ENCODE data around the gene TRIM17. TPM values are rescaled to one million over a fixed set of nuclear protein-coding genes. Genes with fewer than 3 reads are reported as not detected.

TRIM17 gene
- total and polyA plus RNA-seq, 2 of the 13 experiments (the other 11 are each of a cell fraction or from before 2014, with no cell fraction given) = 0.32 to 0.64 TPM

DNA sequence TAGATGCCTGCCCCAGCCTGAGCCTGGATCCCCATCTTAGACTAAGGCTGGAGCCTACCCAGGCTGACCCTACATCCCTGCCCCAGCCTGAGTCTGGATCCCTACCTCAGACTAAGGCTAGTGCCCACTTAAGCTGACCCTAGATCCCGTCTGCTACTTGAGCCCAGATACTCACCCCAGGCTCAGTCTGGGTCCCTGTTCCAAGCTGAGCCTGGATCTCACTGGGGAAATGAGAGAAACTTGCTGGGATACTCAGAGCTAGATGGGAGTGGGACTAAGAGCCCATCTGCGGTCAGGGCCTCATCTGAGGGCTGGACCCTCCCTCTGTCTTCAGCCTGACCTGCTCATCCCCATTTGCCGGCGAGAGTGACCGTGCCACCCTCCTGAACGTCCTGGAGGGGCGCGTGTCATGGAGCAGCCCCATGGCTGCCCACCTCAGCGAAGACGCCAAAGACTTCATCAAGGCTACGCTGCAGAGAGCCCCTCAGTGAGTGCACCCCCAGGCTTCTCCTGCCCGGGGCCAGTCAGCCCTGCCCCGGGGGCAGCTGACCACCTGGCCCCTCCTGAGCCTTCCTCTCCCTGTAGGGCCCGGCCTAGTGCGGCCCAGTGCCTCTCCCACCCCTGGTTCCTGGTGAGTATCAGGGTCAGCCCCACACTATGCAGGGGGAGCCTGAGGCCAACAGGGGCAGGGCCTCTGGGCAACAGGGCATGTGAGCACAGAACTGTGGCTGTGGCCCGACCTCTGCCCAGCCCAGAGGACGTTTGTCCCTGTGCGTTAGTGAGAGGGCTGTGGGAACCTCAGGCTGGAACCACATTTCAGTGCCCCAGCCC, 46.8 kb downstream of the TRIM17 start (continued):
- TF ChIP-seq, protein P1, sequence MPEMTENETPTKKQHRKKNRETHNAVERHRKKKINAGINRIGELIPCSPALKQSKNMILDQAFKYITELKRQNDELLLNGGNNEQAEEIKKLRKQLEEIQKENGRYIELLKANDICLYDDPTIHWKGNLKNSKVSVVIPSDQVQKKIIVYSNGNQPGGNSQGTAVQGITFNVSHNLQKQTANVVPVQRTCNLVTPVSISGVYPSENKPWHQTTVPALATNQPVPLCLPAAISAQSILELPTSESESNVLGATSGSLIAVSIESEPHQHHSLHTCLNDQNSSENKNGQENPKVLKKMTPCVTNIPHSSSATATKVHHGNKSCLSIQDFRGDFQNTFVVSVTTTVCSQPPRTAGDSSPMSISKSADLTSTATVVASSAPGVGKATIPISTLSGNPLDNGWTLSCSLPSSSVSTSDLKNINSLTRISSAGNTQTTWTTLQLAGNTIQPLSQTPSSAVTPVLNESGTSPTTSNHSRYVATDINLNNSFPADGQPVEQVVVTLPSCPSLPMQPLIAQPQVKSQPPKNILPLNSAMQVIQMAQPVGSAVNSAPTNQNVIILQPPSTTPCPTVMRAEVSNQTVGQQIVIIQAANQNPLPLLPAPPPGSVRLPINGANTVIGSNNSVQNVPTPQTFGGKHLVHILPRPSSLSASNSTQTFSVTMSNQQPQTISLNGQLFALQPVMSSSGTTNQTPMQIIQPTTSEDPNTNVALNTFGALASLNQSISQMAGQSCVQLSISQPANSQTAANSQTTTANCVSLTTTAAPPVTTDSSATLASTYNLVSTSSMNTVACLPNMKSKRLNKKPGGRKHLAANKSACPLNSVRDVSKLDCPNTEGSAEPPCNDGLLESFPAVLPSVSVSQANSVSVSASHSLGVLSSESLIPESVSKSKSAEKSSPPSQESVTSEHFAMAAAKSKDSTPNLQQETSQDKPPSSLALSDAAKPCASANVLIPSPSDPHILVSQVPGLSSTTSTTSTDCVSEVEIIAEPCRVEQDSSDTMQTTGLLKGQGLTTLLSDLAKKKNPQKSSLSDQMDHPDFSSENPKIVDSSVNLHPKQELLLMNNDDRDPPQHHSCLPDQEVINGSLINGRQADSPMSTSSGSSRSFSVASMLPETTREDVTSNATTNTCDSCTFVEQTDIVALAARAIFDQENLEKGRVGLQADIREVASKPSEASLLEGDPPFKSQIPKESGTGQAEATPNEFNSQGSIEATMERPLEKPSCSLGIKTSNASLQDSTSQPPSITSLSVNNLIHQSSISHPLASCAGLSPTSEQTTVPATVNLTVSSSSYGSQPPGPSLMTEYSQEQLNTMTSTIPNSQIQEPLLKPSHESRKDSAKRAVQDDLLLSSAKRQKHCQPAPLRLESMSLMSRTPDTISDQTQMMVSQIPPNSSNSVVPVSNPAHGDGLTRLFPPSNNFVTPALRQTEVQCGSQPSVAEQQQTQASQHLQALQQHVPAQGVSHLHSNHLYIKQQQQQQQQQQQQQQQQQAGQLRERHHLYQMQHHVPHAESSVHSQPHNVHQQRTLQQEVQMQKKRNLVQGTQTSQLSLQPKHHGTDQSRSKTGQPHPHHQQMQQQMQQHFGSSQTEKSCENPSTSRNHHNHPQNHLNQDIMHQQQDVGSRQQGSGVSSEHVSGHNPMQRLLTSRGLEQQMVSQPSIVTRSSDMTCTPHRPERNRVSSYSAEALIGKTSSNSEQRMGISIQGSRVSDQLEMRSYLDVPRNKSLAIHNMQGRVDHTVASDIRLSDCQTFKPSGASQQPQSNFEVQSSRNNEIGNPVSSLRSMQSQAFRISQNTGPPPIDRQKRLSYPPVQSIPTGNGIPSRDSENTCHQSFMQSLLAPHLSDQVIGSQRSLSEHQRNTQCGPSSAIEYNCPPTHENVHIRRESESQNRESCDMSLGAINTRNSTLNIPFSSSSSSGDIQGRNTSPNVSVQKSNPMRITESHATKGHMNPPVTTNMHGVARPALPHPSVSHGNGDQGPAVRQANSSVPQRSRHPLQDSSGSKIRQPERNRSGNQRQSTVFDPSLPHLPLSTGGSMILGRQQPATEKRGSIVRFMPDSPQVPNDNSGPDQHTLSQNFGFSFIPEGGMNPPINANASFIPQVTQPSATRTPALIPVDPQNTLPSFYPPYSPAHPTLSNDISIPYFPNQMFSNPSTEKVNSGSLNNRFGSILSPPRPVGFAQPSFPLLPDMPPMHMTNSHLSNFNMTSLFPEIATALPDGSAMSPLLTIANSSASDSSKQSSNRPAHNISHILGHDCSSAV (CRISPR knock-in tag; IDR thresholded peaks at IDR 0.05; ENCODE audit: borderline replicate concordance) = no peak
- TF ChIP-seq NR2C2 (CRISPR knock-in tag; IDR thresholded peaks at IDR 0.05; ENCODE audit: borderline replicate concordance) (no peak), GTF2F1 (IDR thresholded peaks at IDR 0.05; ENCODE audit: low read length) (no peak), ZNF883 (CRISPR knock-in tag; IDR thresholded peaks at IDR 0.05; ENCODE audit: not compliant biosample characterization) (no peak), RORA (CRISPR knock-in tag; IDR thresholded peaks at IDR 0.05) (no peak), ESRRA (CRISPR knock-in tag; IDR thresholded peaks at IDR 0.05; ENCODE audit: low read depth) (no peak), MTF1 (CRISPR knock-in tag; IDR thresholded peaks at IDR 0.05) (no peak), ZNF510 (CRISPR knock-in tag; IDR thresholded peaks at IDR 0.05; ENCODE audit: low read depth) (no peak), CEBPB (IDR thresholded peaks at IDR 0.05; ENCODE audit: borderline replicate concordance, low read depth, low read length) (no peak), RFXAP (CRISPR knock-in tag; IDR thresholded peaks at IDR 0.05; ENCODE audit: borderline replicate concordance) (no peak)
